SIG-M5 (cell line): ENCODE measurements around the gene VWA1.
"Not testable (repeated sequence)": the region's sequence is repeated elsewhere in the genome, so short reads cannot be mapped to it uniquely, and the experiment has no call there.

ENCODE experiments used
- DNase-seq: peaks from one replicate; lab custom pipeline; 2025; lab: John Stamatoyannopoulos, UW

Gene VWA1

DNA sequence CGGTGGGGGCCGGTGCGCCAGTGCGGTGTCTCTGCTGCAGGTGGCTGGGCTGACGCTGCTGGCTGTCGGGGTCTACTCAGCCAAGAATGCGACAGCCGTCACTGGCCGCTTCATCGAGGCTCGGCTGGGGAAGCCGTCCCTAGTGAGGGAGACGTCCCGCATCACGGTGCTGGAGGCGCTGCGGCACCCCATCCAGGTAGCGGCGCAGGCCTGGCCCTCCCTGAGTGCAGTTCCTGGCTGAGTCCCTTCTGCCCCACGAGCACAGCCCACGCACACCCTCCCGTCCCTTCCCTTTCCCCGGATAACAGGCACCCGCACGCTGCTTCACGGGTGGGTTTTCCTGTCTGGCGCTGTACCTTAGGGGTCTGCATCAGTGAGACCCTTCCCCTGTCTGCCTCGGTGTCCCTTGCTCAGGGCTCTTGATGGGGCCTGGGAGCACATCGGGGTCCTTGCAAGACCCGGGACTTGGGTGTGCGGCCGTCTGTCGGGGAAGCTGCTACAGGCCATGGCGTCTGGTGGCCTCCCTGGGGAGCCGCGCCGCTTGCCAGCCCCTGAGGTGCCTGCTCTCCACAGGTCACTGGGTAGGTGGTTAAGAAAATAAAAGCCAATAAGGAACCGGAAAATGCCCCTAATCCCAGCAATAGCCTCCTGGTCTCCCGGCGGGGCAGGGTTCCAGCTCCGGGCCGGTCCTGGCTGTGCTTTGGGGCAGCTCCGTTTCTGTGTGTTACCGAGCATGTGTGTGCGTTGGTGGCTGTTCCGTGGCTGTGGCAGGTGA lies 49.7 kb downstream of the VWA1 start:
- not testable (repeated sequence) for DNase-seq

DNA sequence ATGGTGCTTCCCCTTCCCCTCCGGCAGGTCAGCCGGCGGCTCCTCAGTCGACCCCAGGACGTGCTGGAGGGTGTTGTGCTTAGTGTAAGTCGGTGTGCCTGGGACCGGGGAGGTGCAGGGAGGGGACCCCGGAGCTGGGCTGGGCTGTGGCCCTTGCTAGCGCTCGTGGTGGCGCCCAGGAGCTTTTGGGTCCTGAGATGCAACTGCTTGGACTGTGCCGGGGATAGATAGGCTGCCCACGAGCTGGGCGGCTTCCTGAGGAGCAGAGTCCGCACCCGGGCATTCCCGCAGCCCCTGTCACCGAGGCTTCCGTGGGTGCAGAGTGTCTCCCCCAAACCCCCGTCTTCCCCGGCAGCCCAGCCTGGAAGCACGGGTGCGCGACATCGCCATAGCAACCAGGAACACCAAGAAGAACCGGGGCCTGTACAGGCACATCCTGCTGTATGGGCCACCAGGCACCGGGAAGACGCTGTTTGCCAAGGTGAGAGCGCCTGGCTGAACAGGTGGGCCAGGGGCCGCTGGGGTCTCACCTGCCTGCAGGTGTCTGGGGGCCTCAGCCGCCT lies 50.3 kb downstream of the VWA1 start:
- DNase-seq, result not testable (repeated sequence)

DNA sequence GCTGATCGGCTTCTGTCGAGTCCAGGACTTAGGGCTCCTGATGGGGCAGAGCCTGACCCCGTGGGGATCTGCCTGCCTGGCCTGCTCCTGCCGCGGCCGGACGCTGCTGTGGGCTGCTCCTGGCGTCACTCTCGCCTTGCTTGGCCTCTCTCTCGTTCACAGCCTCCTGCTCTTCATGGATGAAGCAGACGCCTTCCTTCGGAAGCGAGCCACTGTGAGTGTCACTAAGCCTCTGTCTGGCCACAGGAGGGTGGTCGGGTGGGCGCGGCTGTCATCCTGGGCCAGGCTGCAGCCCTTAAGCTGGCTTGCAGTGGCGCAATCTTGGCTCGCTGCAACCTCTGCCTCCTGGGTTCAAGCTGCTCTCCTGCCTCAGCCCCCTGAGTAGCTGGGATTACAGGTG lies 52.2 kb downstream of the VWA1 start:
- no peak for DNase-seq

DNA sequence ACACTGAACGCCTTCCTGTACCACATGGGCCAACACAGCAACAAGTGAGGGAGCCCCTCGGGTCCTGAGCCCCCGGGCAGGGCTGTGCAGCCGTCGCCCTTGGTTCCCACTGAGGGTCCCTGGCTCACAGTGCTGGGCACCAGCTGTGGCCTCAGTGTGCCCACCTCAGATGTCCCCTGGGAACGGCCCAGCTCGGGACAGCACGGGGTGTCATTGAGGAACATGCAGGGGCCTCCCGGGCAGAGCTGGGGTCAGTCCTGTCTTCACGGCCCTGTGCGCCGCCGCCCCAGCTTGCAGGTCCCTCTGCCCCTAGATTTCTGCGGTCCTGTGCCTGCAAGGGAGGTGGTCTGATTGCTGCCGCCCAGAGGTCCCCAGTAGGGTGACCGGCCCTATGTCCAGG lies 53.7 kb downstream of the VWA1 start:
- DNase-seq, result no peak

DNA sequence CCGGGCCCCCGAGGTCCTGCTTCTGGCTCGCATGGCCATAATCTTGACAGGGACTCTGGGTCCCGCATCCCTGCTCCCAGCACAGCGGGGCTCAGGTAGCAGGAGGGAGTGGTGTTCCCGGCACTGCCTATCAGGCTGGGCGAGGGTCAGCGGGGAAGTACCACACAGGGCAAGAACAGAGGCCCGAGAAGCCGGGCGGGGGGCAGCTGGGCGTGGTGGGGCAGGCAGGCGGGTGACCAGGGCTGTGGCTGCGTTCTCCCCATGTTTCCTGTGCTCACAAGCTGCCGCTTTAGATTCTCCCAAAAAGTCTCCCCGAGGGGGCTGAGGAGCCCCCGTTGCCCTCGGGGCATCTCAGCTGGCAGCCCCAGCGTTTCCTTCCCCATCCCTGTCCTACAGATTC lies 54.4 kb downstream of the VWA1 start:
- DNase-seq, result no peak

DNA sequence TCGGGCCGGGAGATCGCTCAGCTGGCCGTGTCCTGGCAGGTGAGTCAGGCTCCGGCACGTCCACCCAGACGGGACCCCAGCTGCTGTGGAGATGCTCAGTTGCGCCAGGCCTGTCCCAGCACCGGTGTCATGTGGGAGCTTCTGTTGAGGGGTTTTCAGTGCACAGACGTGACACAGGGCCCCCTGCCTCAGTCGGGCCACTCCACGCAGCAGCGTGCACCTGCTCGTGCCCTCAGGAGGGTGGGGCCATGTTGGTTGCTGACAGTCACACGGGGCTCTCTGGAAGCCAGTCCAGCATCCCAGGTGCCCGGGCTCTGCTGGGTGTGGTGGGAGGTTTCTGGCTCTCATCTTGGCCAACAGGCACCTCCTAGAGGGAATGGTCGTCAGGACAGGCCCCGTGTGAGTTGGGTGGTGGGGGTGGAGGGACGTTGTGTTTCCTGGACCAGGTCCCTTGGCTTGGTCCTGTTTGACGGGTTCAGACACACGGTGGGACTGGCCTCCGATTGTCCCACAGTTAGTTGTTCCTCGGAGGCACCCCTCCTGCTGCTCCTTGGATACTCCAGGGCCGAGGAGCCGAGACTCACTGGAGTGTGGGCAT lies 55.2 kb downstream of the VWA1 start:
- DNase-seq, result no peak

DNA sequence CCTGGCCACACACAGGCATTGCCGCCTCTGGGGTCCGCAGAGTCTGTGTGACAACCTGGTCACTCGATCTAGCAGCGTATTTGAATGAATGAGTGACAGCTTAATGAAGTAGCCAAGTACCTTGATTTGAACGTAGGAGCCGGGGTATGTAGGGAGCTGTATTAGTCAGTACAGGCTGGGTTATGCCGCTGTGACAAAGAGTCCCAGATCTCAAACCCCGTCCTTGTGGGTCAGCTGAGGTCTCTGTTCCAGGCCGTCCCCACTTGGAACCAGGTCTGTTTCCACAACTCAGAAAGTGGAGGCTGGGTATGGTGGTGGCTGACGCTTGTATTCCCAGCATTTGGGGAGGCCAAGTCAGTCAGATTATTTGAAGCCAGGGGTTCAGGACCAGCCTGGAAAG lies 56.1 kb downstream of the VWA1 start:
- DNase-seq, result no peak
